CD14-positive monocyte (primary cell): ENCODE data around the gene TMEM258. TPM values are rescaled to one million over a fixed set of nuclear protein-coding genes. Genes with fewer than 3 reads are reported as not detected.

Experiments
- DNase-seq, 3 donors: peaks; one replicate each; pipeline ENCODE4 v3.0.0-alpha.2; 2011 to 2022
- H2AFZ ChIP-seq: 2 replicates; pipeline ENCODE4 v1.6.0; 2012; ENCODE audit warnings: mild to moderate bottlenecking, low read depth, low read length, inconsistent platforms; ENCODE audit not compliant: insufficient read depth, poor library complexity, severe bottlenecking
- H3K27ac ChIP-seq, 2 donors: 1 replicate in 1 of 2; 2 replicates in 1 of 2; pipeline ENCODE4 v1.5.1; 2012 to 2013; ENCODE audit warnings: low read length in 2 of 2, control low read depth in 1 of 2, inconsistent platforms in 1 of 2, low read depth in 1 of 2, mild to moderate bottlenecking in 1 of 2
- H3K27me3 ChIP-seq, 2 donors: one replicate each; pipeline versions ENCODE4 v1.6.0 to v1.6.1; 2011 to 2013; ENCODE audit warnings: low read length in 2 of 2; ENCODE audit not compliant: control insufficient read depth in 2 of 2, insufficient read depth in 2 of 2
- H3K36me3 ChIP-seq, 2 donors: replicated peaks in 1 of 2; 1 replicate in 1 of 2; 2 replicates in 1 of 2; pipeline versions ENCODE4 v1.5.1 to v1.6.1; 2012 to 2013; ENCODE audit warnings: low read length in 2 of 2, control low read depth in 1 of 2, inconsistent platforms in 1 of 2, mild to moderate bottlenecking in 1 of 2; ENCODE audit not compliant: insufficient read depth in 2 of 2, control insufficient read depth in 1 of 2
- H3K4me1 ChIP-seq, 2 donors: 1 replicate in 1 of 2; 2 replicates in 1 of 2; pipeline versions ENCODE4 v1.5.1 to v1.6.1; 2012 to 2013; ENCODE audit warnings: low read length in 2 of 2, control low read depth in 1 of 2, inconsistent platforms in 1 of 2, mild to moderate bottlenecking in 1 of 2, moderate library complexity in 1 of 2; ENCODE audit not compliant: insufficient read depth in 2 of 2, control insufficient read depth in 1 of 2
- H3K4me2 ChIP-seq: replicated peaks from 2 replicates; pipeline ENCODE3; 2012; ENCODE audit warnings: low read length, moderate library complexity, mild to moderate bottlenecking; ENCODE audit not compliant: poor library complexity, severe bottlenecking; ENCODE audit errors: extremely low read depth
- H3K4me3 ChIP-seq, 3 experiments: fragments of 200-600 bp in 1 of 3; sonication (generic) in 1 of 3; replicated peaks in 1 of 3; 1 replicate in 2 of 3; 2 replicates in 1 of 3; pipeline ENCODE4 v1.5.1; 2011 to 2013; ENCODE audit warnings: low read length in 3 of 3, mild to moderate bottlenecking in 3 of 3, control low read depth in 2 of 3, low read depth in 2 of 3, inconsistent platforms in 1 of 3, moderate library complexity in 1 of 3
- H3K79me2 ChIP-seq: 2 replicates; pipeline ENCODE4 v1.6.0; 2012; ENCODE audit warnings: mild to moderate bottlenecking, control low read depth, inconsistent platforms, low read length, moderate library complexity; ENCODE audit not compliant: insufficient read depth
- H3K9ac ChIP-seq: 2 replicates; pipeline ENCODE4 v1.6.0; 2017; ENCODE audit warnings: low read length, mild to moderate bottlenecking; ENCODE audit not compliant: insufficient read depth, poor library complexity, severe bottlenecking
- H3K9me3 ChIP-seq, 2 donors: replicated peaks in 1 of 2; 1 replicate in 1 of 2; 2 replicates in 1 of 2; pipeline versions ENCODE4 v1.5.1 to v1.6.1; 2012 to 2013; ENCODE audit warnings: low read length in 2 of 2, control low read depth in 1 of 2; ENCODE audit not compliant: control insufficient read depth in 1 of 2, insufficient read depth in 1 of 2
- H4K20me1 ChIP-seq: 2 replicates; pipeline ENCODE4 v1.6.0; 2012; ENCODE audit warnings: mild to moderate bottlenecking, low read length, control low read depth, moderate library complexity; ENCODE audit not compliant: insufficient read depth
- H3K27ac Mint-ChIP-seq, 7 donors: one replicate each; pipeline ENCODE4 v1.8.0; 2020; ENCODE audit warnings: mild to moderate bottlenecking in 7 of 7, mixed read lengths in 7 of 7, moderate library complexity in 6 of 7, inconsistent platforms in 2 of 7
- H3K27me3 Mint-ChIP-seq, 3 donors: one replicate each; pipeline ENCODE4 v1.8.0; 2021 to 2022; ENCODE audit warnings: low read depth in 3 of 3, mild to moderate bottlenecking in 3 of 3, mixed read lengths in 3 of 3, moderate library complexity in 3 of 3, inconsistent platforms in 1 of 3
- H3K36me3 Mint-ChIP-seq, 2 donors: one replicate each; pipeline ENCODE4 v1.8.0; 2020; ENCODE audit warnings: mixed read lengths in 2 of 2, inconsistent platforms in 1 of 2, mild to moderate bottlenecking in 1 of 2
- H3K4me1 Mint-ChIP-seq: one replicate; pipeline ENCODE4 v1.8.0; 2020; ENCODE audit warnings: mild to moderate bottlenecking, mixed read lengths
- H3K4me3 Mint-ChIP-seq, 2 donors: one replicate each; pipeline ENCODE4 v1.8.0; 2020; ENCODE audit warnings: mild to moderate bottlenecking in 2 of 2, mixed read lengths in 2 of 2, moderate library complexity in 1 of 2
- H3K9me3 Mint-ChIP-seq, 7 donors: one replicate each; pipeline ENCODE4 v1.8.0; 2020 to 2022; ENCODE audit warnings: mixed read lengths in 7 of 7, mild to moderate bottlenecking in 6 of 7, moderate library complexity in 6 of 7, inconsistent platforms in 2 of 7
- WGBS: methylation state at CpG from one replicate; pipeline ENCODE4 v1.1.5; 2013; ENCODE audit warnings: missing lambda C conversion rate; ENCODE audit not compliant: insufficient coverage; 5-methylcytosine and 5-hydroxymethylcytosine counted together
- intact Hi-C, 2 donors: fragments of 100-400 bp; cut with micrococcal nuclease; formaldehyde crosslinking; loops; one replicate each; pipeline versions ENCODE4 v1.15.0 to v1.15.1; 2023
- polyA plus RNA-seq, 3 donors: library from polyadenylated mRNA; depleted of rRNA in 1 of 3; unstranded in 2 of 3; stranded (reverse) in 1 of 3; fragments of 300-500 nt in 2 of 3; fragments of >200 nt in 1 of 3; fragmentation: Illumina TruSeq in 2 of 3; gene quantifications; 1 replicate in 2 of 3; 2 replicates in 1 of 3; pipeline ENCODE4 v1.2.3, GENCODE V29; 2012 to 2021
- TF ChIP-seq, protein P1 (sequence below): fragments of 200-600 bp; IDR thresholded peaks from one replicate; pipeline ENCODE4 v1.8.0; 2022; ENCODE audit warnings: antibody characterized with exemption, mild to moderate bottlenecking

Gene TMEM258
- polyA plus RNA-seq, 3 donors, result 199 to 224 (median 220) TPM

DNA sequence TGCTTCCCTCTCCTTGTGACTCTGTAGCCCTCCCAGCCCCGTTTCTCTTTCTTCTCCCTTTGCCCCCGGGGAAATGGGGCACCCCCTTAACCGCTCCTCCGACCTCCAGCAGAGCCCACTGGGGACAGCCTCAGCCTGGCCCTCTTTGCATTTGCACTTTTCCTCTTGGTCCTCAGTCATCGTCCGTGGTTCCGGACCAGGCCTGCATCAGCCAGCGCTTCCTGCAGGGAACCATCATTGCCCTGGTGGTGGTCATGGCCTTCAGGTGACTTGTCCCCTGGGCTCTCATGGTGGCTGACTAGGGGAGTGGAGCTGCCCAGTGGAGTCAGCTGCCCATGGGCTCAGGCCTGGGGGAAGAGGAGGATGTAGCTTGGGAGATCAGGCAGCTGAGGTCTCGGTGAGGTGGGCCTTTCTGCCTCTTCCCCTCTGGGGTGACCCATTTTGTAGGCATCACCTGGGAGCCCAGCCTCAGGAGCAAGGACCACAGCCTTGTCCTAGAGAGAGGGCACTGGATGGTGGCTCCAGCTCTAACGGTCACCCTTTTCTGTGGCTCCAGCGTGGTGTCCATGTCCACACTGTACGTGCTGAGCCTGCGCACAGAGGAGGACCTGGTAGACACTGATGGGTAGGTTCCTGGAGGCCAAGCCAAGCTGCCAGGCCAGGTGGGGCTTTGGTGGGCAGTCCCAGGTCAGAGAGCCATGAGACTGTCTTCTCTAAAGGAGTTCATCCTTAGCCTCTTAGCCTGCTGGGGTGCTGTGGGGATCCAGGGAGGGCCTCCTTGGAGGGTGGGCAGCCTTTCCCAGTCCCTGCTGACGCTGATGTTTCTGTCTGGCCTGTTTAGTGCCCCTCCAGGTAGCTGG, 12.5 kb downstream of the TMEM258 start:
- DNase-seq, result no peak
- TF ChIP-seq, protein P1, sequence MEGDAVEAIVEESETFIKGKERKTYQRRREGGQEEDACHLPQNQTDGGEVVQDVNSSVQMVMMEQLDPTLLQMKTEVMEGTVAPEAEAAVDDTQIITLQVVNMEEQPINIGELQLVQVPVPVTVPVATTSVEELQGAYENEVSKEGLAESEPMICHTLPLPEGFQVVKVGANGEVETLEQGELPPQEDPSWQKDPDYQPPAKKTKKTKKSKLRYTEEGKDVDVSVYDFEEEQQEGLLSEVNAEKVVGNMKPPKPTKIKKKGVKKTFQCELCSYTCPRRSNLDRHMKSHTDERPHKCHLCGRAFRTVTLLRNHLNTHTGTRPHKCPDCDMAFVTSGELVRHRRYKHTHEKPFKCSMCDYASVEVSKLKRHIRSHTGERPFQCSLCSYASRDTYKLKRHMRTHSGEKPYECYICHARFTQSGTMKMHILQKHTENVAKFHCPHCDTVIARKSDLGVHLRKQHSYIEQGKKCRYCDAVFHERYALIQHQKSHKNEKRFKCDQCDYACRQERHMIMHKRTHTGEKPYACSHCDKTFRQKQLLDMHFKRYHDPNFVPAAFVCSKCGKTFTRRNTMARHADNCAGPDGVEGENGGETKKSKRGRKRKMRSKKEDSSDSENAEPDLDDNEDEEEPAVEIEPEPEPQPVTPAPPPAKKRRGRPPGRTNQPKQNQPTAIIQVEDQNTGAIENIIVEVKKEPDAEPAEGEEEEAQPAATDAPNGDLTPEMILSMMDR, result no peak
- Mint-ChIP-seq H3K27ac (no peak overlapping the region), H3K9me3 (peaks cover 0 to 3% (median 0%) of the 10 kb centered on the region in 7 donors), H3K4me1 (peaks cover 13% of the 10 kb centered on the region), H3K4me3 (no peak overlapping the region), H3K36me3 (peaks cover 12 to 21% of the 10 kb centered on the region in 2 donors), H3K27me3 (peaks cover 17 to 29% (median 20%) of the 10 kb centered on the region in 3 donors)
- intact Hi-C loops, result no loop called here
- Histone ChIP-seq H3K4me3 (no peak overlapping the region), H4K20me1 (no peaks in the 10 kb centered on the region), H2AFZ (no peak overlapping the region), H3K9me3 (no peaks in the 10 kb centered on the region), H3K4me2 (no peak overlapping the region), H3K27me3 (peaks cover 0 to 8% of the 10 kb centered on the region in 2 donors), H3K27ac (no peak overlapping the region), H3K9ac (no peak overlapping the region), H3K36me3 (peaks cover 3 to 9% of the 10 kb centered on the region in 2 donors), H3K79me2 (no peaks in the 10 kb centered on the region), H3K4me1 (peaks cover 10 to 15% of the 10 kb centered on the region in 2 donors)
- 91% methylated on average over 14 of the region's 14 CpGs for WGBS

DNA sequence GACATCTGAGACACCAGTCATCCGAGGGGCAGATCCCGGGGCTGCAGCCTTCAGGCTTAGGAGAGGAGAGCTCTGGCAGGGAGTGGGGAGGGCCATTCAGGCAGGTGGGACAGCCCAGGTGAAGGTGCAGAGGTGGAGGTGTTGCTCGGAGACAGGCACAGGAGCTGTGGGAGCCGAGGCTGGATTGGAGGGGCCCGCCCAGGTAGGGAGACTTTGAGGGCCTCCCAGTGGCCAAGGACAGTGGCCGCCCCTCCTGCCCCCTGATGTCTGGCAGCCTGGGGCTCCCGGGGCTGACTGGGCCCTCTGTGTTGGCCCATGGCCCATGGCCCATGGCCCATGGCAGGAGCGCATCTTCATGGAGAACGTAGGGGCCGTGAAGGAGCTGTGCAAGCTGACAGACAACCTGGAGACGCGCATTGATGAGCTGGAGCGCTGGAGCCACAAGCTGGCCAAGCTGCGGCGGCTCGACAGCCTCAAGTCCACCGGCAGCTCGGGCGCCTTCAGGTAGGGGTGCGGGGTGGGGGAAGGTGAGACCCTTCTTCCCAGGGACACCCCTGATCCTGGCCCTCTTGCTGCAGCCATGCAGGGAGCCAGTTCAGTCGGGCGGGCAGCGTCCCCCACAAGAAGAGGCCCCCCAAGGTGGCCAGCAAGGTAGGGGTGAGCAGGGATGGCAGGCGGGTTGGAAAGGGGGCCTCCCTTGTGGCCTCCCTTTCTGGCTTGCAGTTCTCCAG, 13.3 kb downstream of the TMEM258 start:
- Histone ChIP-seq H3K4me1 (peaks cover 10 to 15% of the 10 kb centered on the region in 2 donors), H3K27ac (no peak overlapping the region), H2AFZ (no peak overlapping the region), H3K36me3 (peaks cover 0 to under 1% of the 10 kb centered on the region in 2 donors), H3K4me3 (no peak overlapping the region), H3K79me2 (no peaks in the 10 kb centered on the region), H3K4me2 (no peak overlapping the region), H4K20me1 (no peaks in the 10 kb centered on the region), H3K27me3 (peaks cover 0 to 8% of the 10 kb centered on the region in 2 donors), H3K9me3 (no peaks in the 10 kb centered on the region), H3K9ac (no peak overlapping the region)
- peaks cover 14 to 29% (median 20%) of the 10 kb centered on the region in 3 donors for H3K27me3 Mint-ChIP-seq
- peak overlapping the region in 1 of 2 donors; percentile 4 for H3K4me3 Mint-ChIP-seq
- H3K36me3 Mint-ChIP-seq, result peaks cover 7 to 14% of the 10 kb centered on the region in 2 donors
- peak overlapping the region in 1 of 7 donors; percentile 10 for H3K27ac Mint-ChIP-seq
- TF ChIP-seq, protein P1, result no peak
- intact Hi-C loops, result no loop called here
- no peak for DNase-seq
- WGBS, result 98% methylated on average over 24 of the region's 24 CpGs
- peaks cover 13% of the 10 kb centered on the region for H3K4me1 Mint-ChIP-seq
- peaks cover 0 to 3% (median 0%) of the 10 kb centered on the region in 7 donors for H3K9me3 Mint-ChIP-seq
